Neural progenitor cell (in vitro differentiated cells): ENCODE data around the gene TDRD6.

Experiments
- EZH2 ChIP-seq: fragments of 200-600 bp; sonication (generic); IDR thresholded peaks from 2 replicates; pipeline ENCODE4 v1.6.1; 2017; ENCODE audit warnings: antibody characterized with exemption, mild to moderate bottlenecking, moderate library complexity
- EZH2phosphoT487 ChIP-seq: fragments of 200-600 bp; sonication (generic); IDR thresholded peaks from 2 replicates; pipeline ENCODE4 v1.6.1; 2017; ENCODE audit warnings: antibody characterized with exemption
- TF ChIP-seq, protein P1 (sequence below): fragments of 200-600 bp; sonication (generic); IDR thresholded peaks from 2 replicates; pipeline ENCODE4 v1.5.1; 2017; ENCODE audit warnings: antibody characterized with exemption, mild to moderate bottlenecking

DNA sequence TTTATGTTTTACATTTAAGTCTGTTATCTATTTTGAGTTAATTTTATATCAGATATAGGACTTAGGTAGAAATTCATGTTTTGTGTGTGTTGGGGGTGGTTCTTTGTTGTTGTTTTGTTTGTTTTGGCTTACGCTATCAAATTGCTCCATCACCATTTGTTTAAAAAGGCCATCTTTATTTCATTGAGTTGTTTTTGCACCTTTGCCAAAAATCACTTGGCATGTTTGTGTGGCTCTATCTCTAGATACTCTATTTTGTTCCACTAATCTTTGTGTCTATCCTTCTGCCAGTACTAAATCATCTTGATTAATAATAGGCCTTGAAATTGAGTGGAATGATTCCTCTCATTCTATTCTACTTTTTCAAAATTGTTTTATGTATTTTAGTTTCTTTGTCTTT lies 42.4 kb upstream of the TDRD6 start:
- TF ChIP-seq, protein P1, sequence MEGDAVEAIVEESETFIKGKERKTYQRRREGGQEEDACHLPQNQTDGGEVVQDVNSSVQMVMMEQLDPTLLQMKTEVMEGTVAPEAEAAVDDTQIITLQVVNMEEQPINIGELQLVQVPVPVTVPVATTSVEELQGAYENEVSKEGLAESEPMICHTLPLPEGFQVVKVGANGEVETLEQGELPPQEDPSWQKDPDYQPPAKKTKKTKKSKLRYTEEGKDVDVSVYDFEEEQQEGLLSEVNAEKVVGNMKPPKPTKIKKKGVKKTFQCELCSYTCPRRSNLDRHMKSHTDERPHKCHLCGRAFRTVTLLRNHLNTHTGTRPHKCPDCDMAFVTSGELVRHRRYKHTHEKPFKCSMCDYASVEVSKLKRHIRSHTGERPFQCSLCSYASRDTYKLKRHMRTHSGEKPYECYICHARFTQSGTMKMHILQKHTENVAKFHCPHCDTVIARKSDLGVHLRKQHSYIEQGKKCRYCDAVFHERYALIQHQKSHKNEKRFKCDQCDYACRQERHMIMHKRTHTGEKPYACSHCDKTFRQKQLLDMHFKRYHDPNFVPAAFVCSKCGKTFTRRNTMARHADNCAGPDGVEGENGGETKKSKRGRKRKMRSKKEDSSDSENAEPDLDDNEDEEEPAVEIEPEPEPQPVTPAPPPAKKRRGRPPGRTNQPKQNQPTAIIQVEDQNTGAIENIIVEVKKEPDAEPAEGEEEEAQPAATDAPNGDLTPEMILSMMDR = no peak
- no peak for TF ChIP-seq EZH2
- TF ChIP-seq EZH2phosphoT487 = no peak
